ENCODE data around the gene SLC39A11.

Gene SLC39A11

GRCh38 chr17:72982680-72983079 lies 109.8 kb downstream of the SLC39A11 start:
- Histone ChIP-seq H3K9ac (ENCODE audit: low read length) (no peak overlapping the region), H3K27me3 (ENCODE audit: control insufficient read depth in 1 of 2, insufficient read depth in 2 of 2, low read length in 2 of 2) (no peaks in the 10 kb centered on the region), H3K4me1 (ENCODE audit: insufficient read depth, low read length) (peaks cover under 1% of the 10 kb centered on the region), H3K27ac (ENCODE audit: low read depth, low read length) (no peak overlapping the region), H3K36me3 (ENCODE audit: insufficient read depth, low read length) (no peaks in the 10 kb centered on the region), H3K4me3 (ENCODE audit: low read depth in 1 of 2, low read length in 2 of 2) (no peak overlapping the region), H3K9me3 (ENCODE audit: low read length) (no peaks in the 10 kb centered on the region)

GRCh38 chr17:72978593-72979218 lies 113.8 kb downstream of the SLC39A11 start:
- no peaks in the 10 kb centered on the region for H3K27me3 ChIP-seq (ENCODE audit: control insufficient read depth in 1 of 2, insufficient read depth in 2 of 2, low read length in 2 of 2)
- no peak overlapping the region for H3K4me3 ChIP-seq (ENCODE audit: low read depth in 1 of 2, low read length in 2 of 2)
- H3K27ac ChIP-seq (ENCODE audit: low read depth, low read length): no peak overlapping the region
- peaks cover 11% of the 10 kb centered on the region for H3K4me1 ChIP-seq (ENCODE audit: insufficient read depth, low read length)
- H3K9me3 ChIP-seq (ENCODE audit: low read length): no peaks in the 10 kb centered on the region
- no peak overlapping the region for H3K9ac ChIP-seq (ENCODE audit: low read length)
- no peaks in the 10 kb centered on the region for H3K36me3 ChIP-seq (ENCODE audit: insufficient read depth, low read length)

- H3K27ac ChIP-seq (ENCODE audit: low read depth, low read length): no peak overlapping the region
- H3K4me3 ChIP-seq (ENCODE audit: low read depth in 1 of 2, low read length in 2 of 2): no peak overlapping the region
Measured at GRCh38 chr17:72977771-72978417, 114.6 kb downstream of the SLC39A11 start.

GRCh38 chr17:72976971-72977770 lies 115.3 kb downstream of the SLC39A11 start:
- no peak overlapping the region for H3K27ac ChIP-seq (ENCODE audit: low read depth, low read length)
- peaks cover 11% of the 10 kb centered on the region for H3K4me1 ChIP-seq (ENCODE audit: insufficient read depth, low read length)
- H3K27me3 ChIP-seq (ENCODE audit: control insufficient read depth in 1 of 2, insufficient read depth in 2 of 2, low read length in 2 of 2): no peaks in the 10 kb centered on the region
- H3K9me3 ChIP-seq (ENCODE audit: low read length): no peaks in the 10 kb centered on the region
- H3K4me3 ChIP-seq (ENCODE audit: low read depth in 1 of 2, low read length in 2 of 2): no peak overlapping the region
- no peaks in the 10 kb centered on the region for H3K36me3 ChIP-seq (ENCODE audit: insufficient read depth, low read length)
- no peak overlapping the region for H3K9ac ChIP-seq (ENCODE audit: low read length)

More at GRCh38 chr17:72977771-72978417, 114.6 kb downstream of the SLC39A11 start:
- no peak overlapping the region for H3K9ac ChIP-seq (ENCODE audit: low read length)
- H3K4me1 ChIP-seq (ENCODE audit: insufficient read depth, low read length): peaks cover 11% of the 10 kb centered on the region
- no peaks in the 10 kb centered on the region for H3K9me3 ChIP-seq (ENCODE audit: low read length)
- no peaks in the 10 kb centered on the region for H3K36me3 ChIP-seq (ENCODE audit: insufficient read depth, low read length)
- H3K27me3 ChIP-seq (ENCODE audit: control insufficient read depth in 1 of 2, insufficient read depth in 2 of 2, low read length in 2 of 2): no peaks in the 10 kb centered on the region

- Histone ChIP-seq H3K27ac (ENCODE audit: low read depth, low read length) (no peak overlapping the region), H3K9me3 (ENCODE audit: low read length) (no peaks in the 10 kb centered on the region), H3K4me3 (ENCODE audit: low read depth in 1 of 2, low read length in 2 of 2) (no peak overlapping the region), H3K9ac (ENCODE audit: low read length) (no peak overlapping the region), H3K36me3 (ENCODE audit: insufficient read depth, low read length) (no peaks in the 10 kb centered on the region), H3K4me1 (ENCODE audit: insufficient read depth, low read length) (peaks cover 11% of the 10 kb centered on the region), H3K27me3 (ENCODE audit: control insufficient read depth in 1 of 2, insufficient read depth in 2 of 2, low read length in 2 of 2) (no peaks in the 10 kb centered on the region)
Measured at GRCh38 chr17:72975509-72975908, 117.0 kb downstream of the SLC39A11 start.

GRCh38 chr17:72974605-72975232 lies 117.8 kb downstream of the SLC39A11 start:
- H3K4me1 ChIP-seq (ENCODE audit: insufficient read depth, low read length): peaks cover 11% of the 10 kb centered on the region
- H3K9ac ChIP-seq (ENCODE audit: low read length): no peak overlapping the region
- no peaks in the 10 kb centered on the region for H3K36me3 ChIP-seq (ENCODE audit: insufficient read depth, low read length)
- no peak overlapping the region for H3K27ac ChIP-seq (ENCODE audit: low read depth, low read length)
- no peaks in the 10 kb centered on the region for H3K27me3 ChIP-seq (ENCODE audit: control insufficient read depth in 1 of 2, insufficient read depth in 2 of 2, low read length in 2 of 2)
- no peaks in the 10 kb centered on the region for H3K9me3 ChIP-seq (ENCODE audit: low read length)
- no peak overlapping the region for H3K4me3 ChIP-seq (ENCODE audit: low read depth in 1 of 2, low read length in 2 of 2)

GRCh38 chr17:72972263-72972951 lies 120.1 kb downstream of the SLC39A11 start:
- Histone ChIP-seq H3K9me3 (ENCODE audit: low read length) (no peaks in the 10 kb centered on the region), H3K9ac (ENCODE audit: low read length) (no peak overlapping the region), H3K27ac (ENCODE audit: low read depth, low read length) (no peak overlapping the region)

GRCh38 chr17:72971226-72971880 lies 121.1 kb downstream of the SLC39A11 start:
- Histone ChIP-seq H3K27ac (ENCODE audit: low read depth, low read length) (no peak overlapping the region), H3K27me3 (ENCODE audit: control insufficient read depth in 1 of 2, insufficient read depth in 2 of 2, low read length in 2 of 2) (no peaks in the 10 kb centered on the region), H3K9ac (ENCODE audit: low read length) (no peak overlapping the region)

More at GRCh38 chr17:72972263-72972951, 120.1 kb downstream of the SLC39A11 start:
- no peaks in the 10 kb centered on the region for H3K27me3 ChIP-seq (ENCODE audit: control insufficient read depth in 1 of 2, insufficient read depth in 2 of 2, low read length in 2 of 2)
- H3K4me1 ChIP-seq (ENCODE audit: insufficient read depth, low read length): peaks cover 7% of the 10 kb centered on the region
- H3K36me3 ChIP-seq (ENCODE audit: insufficient read depth, low read length): no peaks in the 10 kb centered on the region
- H3K4me3 ChIP-seq (ENCODE audit: low read depth in 1 of 2, low read length in 2 of 2): no peak overlapping the region

GRCh38 chr17:72970797-72971196 lies 121.7 kb downstream of the SLC39A11 start:
- Histone ChIP-seq H3K9me3 (ENCODE audit: low read length) (no peaks in the 10 kb centered on the region), H3K27ac (ENCODE audit: low read depth, low read length) (no peak overlapping the region), H3K4me3 (ENCODE audit: low read depth in 1 of 2, low read length in 2 of 2) (no peak overlapping the region), H3K36me3 (ENCODE audit: insufficient read depth, low read length) (no peaks in the 10 kb centered on the region), H3K9ac (ENCODE audit: low read length) (no peak overlapping the region), H3K4me1 (ENCODE audit: insufficient read depth, low read length) (no peaks in the 10 kb centered on the region), H3K27me3 (ENCODE audit: control insufficient read depth in 1 of 2, insufficient read depth in 2 of 2, low read length in 2 of 2) (no peaks in the 10 kb centered on the region)

More at GRCh38 chr17:72971226-72971880, 121.1 kb downstream of the SLC39A11 start:
- no peaks in the 10 kb centered on the region for H3K36me3 ChIP-seq (ENCODE audit: insufficient read depth, low read length)
- H3K4me1 ChIP-seq (ENCODE audit: insufficient read depth, low read length): no peaks in the 10 kb centered on the region
- no peak overlapping the region for H3K4me3 ChIP-seq (ENCODE audit: low read depth in 1 of 2, low read length in 2 of 2)
- no peaks in the 10 kb centered on the region for H3K9me3 ChIP-seq (ENCODE audit: low read length)

- Histone ChIP-seq H3K4me3 (ENCODE audit: low read depth in 1 of 2, low read length in 2 of 2) (no peak overlapping the region), H3K4me1 (ENCODE audit: insufficient read depth, low read length) (no peaks in the 10 kb centered on the region), H3K9ac (ENCODE audit: low read length) (no peak overlapping the region), H3K9me3 (ENCODE audit: low read length) (no peaks in the 10 kb centered on the region), H3K36me3 (ENCODE audit: insufficient read depth, low read length) (no peaks in the 10 kb centered on the region), H3K27me3 (ENCODE audit: control insufficient read depth in 1 of 2, insufficient read depth in 2 of 2, low read length in 2 of 2) (no peaks in the 10 kb centered on the region), H3K27ac (ENCODE audit: low read depth, low read length) (no peak overlapping the region)
Measured at GRCh38 chr17:72970246-72970645, 122.2 kb downstream of the SLC39A11 start.

All from muscle layer of colon (tissue), 2 donors.